AML-193 (cell line): ENCODE results near the gene TNXB.
"Not testable (repeated sequence)": the region's sequence is repeated elsewhere in the genome, so short reads cannot be mapped to it uniquely, and the experiment has no call there.

Experiments
- DNase-seq, 2 experiments: peaks; one replicate each; lab custom pipeline; 2025; lab: John Stamatoyannopoulos, UW

TNXB gene

GRCh38 chr6:32112431-32112980, 3.4 kb upstream of the TNXB start:
- no peak for DNase-seq

GRCh38 chr6:32111424-32112066, 2.4 kb upstream of the TNXB start:
- no peak for DNase-seq

- no peak for DNase-seq
Observed at GRCh38 chr6:32110632-32111031, 1.5 kb upstream of the TNXB start.

GRCh38 chr6:32109765-32110160, 625 bp upstream of the TNXB start:
- no peak for DNase-seq

- no peak for DNase-seq
Observed at GRCh38 chr6:32108727-32109113, 418 bp downstream of the TNXB start.

DNA sequence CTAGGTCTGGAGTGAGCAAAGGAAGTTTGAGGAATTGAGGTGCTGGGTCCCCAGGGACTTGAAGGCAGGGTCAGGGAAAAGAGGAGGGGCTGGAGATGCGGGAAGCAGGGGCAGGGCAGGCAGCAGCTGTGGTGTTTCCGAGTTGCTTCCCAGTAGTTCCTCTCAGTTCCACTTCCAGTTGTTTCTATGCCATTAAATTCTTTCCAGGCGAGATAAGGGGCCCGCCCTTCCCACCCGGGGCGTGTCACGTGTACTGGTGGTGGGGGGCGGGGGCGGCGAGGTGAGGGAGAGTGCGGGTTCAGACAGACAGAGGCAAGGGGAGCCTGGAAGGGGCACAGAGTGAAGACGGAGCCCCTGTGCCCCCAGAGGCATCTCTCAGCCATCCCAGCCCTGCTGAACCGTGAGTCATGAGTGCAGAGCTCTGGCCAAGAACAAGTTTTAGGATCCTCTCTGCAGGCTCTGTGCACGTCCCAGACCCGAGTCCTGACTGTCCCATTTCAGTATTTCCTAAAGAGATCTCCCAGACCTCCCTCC, 977 bp downstream of the TNXB start:
- DNase-seq, result no peak

DNA sequence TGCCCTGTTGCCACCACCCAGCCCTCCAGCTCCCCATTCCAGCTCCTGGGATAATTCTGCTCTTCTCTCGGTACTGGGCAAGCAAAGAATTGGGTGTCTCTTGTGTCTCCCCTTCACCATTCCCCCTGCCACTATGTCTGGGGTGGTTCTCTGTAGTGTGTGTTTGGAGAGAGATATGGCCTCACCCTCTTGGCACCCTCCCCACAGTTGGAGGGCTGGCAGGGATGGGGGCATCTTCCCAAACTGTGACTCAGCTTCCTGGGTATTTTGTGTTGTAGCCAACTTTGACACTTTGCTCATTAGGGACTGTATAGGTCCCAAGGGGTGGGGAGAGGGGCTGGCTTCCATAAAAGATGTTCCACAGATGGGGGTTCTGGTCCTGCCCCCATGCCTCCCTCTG, 1.7 kb downstream of the TNXB start:
- DNase-seq, result no peak

- peak in 1 of 2 experiments; percentile 41 for DNase-seq
Observed at GRCh38 chr6:32105433-32105832, 3.7 kb downstream of the TNXB start.

DNA sequence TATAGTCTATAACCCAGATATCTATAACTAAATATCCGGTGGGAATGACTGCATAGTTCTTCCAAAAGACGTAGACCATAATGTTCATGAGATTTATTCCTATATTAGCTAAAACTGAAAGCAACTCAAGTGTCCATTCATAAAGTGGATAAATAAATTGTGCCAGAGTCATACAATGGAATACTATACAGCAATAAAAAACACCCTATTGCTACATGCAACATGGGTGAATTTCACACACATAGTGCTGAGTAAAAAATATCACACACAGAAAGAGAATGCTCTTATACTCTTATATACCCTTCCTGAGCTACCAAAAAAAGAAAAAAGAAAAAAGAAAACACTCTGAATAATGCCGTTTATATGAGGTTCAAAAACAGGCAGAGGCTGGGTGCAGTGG, 6.9 kb downstream of the TNXB start:
- DNase-seq, result no peak

- not testable (repeated sequence) for DNase-seq
Observed at GRCh38 chr6:32100251-32100650, 8.9 kb downstream of the TNXB start.

DNA sequence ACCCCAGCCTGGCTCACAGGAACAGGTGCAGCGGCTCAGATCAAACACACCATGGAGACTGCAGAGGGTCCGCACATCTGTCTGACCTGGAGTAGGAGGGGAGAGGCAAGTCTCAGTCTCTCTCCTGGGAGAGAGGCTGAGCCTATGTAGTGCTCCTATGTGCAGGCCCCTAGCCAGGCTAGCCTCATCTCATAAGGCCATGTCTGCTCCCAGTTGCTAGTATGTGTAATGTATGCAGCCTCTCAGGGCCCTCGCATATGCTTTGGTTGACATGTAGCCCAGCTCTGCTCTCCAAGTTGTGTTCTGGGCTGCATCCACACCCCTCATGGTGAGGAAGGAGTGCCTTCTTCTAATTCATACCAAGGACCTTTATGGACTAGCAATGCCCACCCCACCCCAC, 11.8 kb downstream of the TNXB start:
- no peak for DNase-seq

DNA sequence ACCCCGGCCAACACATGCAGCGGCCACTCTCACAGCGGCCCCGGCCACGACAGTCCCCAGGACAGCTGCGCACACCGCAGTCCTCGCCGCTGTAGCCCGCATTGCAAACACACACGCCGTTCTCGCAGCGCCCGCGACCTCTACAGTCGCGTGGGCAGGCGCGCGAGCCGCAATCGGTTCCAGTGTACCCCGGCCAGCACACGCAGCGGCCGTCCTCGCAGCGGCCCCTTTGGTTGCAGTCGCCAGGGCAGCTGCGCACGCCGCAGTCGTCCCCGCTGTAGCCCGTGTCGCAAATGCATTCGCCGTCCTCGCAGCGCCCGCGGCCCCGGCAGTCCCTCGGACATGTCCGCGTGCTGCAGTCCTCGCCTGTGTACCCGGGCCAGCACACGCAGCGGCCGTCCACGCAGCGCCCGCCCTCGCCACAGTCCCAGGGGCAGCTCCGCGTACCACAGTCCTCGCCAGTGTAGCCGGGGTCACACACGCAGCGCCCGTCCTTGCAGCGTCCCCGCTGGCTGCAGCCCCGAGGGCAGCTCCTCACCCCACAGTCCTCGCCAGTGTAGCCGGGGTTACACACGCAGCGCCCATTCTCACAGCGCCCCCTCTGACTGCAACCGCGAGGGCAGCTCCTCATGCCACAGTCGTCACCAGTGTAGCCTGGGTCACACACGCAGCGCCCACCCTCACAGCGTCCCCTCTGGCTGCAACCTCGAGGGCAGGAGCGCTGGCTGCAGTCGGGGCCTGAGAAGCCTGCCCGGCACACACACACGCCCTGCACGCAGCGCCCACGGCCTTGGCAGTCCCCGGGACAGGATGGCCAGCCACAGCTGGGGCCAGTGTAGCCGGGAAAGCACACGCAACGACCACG, 12.5 kb downstream of the TNXB start:
- no peak for DNase-seq

DNA sequence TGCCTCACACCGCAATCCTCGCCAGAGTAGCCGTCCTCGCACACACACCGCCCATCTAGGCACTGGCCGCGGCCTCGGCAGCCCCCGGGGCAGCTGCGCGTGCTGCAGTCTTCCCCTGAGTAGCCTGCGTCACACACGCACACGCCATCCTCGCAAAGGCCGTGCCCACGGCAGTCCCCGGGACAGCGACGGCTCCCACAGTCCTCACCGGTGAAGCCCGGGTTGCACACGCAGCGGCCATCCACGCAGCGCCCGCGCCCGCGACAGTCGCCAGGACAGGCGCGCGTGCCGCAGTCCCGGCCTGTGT, 13.1 kb downstream of the TNXB start:
- DNase-seq, result no peak

DNA sequence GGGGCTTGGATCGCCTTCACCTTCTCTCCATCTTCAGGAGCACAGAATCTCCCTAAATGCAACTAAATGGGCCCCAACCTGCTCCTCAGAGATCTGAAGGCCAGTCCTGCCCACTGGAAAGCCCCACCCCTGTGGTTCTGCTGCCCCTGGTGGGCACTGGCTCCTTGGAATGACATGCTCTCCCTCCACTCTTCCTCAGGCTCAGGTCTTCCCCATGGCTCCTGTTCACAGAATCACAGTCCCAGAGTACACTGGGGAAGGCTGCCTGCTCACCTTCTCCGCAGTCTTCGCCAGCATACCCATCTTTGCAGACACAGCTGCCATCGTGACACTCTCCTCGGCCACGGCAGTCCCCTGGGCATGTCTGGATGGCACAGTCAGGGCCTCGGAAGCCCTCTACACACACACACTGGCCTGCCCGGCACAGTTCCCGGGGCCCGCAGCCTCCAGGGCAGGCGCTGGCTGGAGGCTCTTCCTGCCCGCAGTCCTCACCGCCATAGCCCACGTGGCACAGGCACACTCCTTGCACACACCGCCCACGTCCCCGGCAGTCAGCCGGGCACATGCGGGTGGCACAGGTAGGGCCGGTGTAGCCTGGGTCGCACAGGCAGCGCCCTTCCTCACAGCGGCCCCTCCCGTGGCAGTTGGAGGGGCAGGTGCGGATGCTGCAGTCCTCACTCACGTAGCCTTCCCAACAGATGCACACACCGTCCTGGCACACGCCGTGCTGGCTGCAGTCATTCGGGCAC, 13.6 kb downstream of the TNXB start:
- DNase-seq, result no peak

DNA sequence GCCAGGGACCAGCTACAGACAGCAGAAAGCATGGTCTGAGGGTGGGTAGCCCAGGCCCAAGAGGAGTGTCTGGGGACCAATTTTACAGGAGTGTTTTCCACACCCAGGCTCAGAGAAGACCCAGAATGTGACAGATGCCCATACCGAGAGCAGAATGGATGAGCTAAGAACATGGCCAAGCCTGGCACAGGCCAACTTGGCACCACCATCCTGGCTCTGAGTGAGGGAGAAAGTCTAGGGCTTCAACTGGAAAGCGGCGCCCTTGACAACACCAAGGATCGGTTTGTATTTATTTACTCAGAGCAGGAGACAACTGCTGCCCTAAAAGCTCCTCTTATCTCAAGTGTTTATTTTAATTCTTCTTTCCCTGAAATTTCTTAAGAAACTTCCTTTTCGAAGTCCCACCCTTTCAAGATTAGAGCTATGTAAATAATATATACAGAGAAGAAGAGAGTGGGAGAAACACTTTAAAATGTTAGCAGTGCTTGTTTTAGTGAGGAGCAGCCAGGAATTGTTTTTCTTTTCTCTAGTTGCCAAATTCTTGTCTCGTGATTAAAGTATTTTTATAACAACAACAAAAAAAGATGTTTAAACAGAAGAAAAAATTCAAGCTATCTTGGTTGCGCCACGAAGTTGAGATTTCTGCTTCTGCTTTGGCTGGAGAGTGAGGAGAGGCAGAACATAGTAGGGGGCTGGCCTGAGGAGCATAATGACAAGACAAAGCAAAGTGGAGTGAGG, 16.2 kb downstream of the TNXB start:
- no peak for DNase-seq

GRCh38 chr6:32089082-32089828, 19.9 kb downstream of the TNXB start:
- DNase-seq, result no peak

DNA sequence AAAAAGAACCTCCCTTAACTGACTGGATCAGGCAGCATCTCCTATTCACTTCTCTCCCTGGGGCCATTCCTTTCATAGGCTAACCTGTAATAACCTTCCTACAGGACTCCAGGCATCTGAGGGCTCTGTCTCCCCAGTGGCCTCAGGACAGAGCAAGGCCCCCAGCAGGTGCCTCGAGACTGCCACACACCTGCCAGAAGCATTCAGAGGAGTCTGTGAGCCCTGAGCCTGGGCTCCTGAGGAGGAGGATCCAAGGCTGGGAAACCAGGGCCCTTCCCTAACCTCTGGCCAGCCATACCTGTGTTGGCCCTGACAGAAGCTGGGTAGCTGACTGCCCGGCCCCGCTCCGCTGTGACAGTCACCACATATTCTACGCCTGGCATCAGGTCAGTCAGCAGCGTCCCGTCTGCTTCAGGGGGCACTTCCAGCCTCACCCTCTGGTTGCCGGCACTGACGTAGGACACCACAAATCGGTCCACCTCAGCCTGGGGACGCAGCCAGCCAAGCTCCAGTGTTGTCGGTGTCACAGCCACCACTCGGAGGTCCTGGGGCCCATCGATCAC, 20.6 kb downstream of the TNXB start:
- DNase-seq, result no peak

GRCh38 chr6:32087574-32088486, 21.3 kb downstream of the TNXB start:
- DNase-seq, result peak; percentile 40 to 69
